Sigmoid colon (tissue), 7 donors: Measurements from ENCODE around the gene KRT80. TPM values are rescaled to one million over a fixed set of nuclear protein-coding genes. Genes with fewer than 3 reads are reported as not detected.
A peak's percentile ranks its signal among the peaks of the same experiment; 100 is the strongest.

ENCODE experiments used
- DNase-seq: peaks from one replicate; pipeline ENCODE4 v3.0.0-alpha.2; 2019
- H3K27ac ChIP-seq, 4 donors: fragments of 200-600 bp; sonication (generic); one replicate each; pipeline ENCODE4 v1.5.1; 2016 to 2019; ENCODE audit warnings: mild to moderate bottlenecking in 1 of 4
- H3K27me3 ChIP-seq, 3 donors: fragments of 200-600 bp; sonication (generic); one replicate each; pipeline ENCODE4 v1.5.1; 2019; ENCODE audit warnings: mild to moderate bottlenecking in 1 of 3
- H3K36me3 ChIP-seq, 4 donors: fragments of 200-600 bp; sonication (generic); one replicate each; pipeline ENCODE4 v1.5.1; 2016 to 2019
- H3K4me1 ChIP-seq, 4 donors: fragments of 200-600 bp; sonication (generic); one replicate each; pipeline ENCODE4 v1.5.1; 2017 to 2019
- H3K4me3 ChIP-seq, 4 donors: fragments of 200-600 bp; sonication (generic); one replicate each; pipeline ENCODE4 v1.5.1; 2017 to 2019; ENCODE audit warnings: mild to moderate bottlenecking in 2 of 4, moderate library complexity in 1 of 4
- H3K9me3 ChIP-seq, 4 donors: fragments of 200-600 bp in 3 of 4; sonication (generic) in 3 of 4; one replicate each; pipeline versions ENCODE4 v1.5.1 to v1.6.1; 2013 to 2019
- CTCF ChIP-seq, 4 experiments: fragments of 450-650 bp in 3 of 4; fragments of 200-600 bp in 1 of 4; IDR thresholded peaks; one replicate each; pipeline ENCODE4 v1.5.1; 2016 to 2019; ENCODE audit warnings: antibody characterized with exemption in 4 of 4, mild to moderate bottlenecking in 3 of 4, moderate library complexity in 2 of 4
- EP300 ChIP-seq, 4 donors: sonication (generic); formaldehyde crosslinking; IDR thresholded peaks; one replicate each; pipeline ENCODE4 v1.6.1; 2017; ENCODE audit warnings: antibody characterized with exemption in 4 of 4
- POLR2A ChIP-seq, 2 donors: fragments of 450-650 bp; IDR thresholded peaks; one replicate each; pipeline ENCODE4 v1.6.1; 2016; ENCODE audit warnings: antibody characterized with exemption in 2 of 2, mild to moderate bottlenecking in 2 of 2, moderate library complexity in 2 of 2
- POLR2AphosphoS5 ChIP-seq, 4 donors: sonication (generic); formaldehyde crosslinking; IDR thresholded peaks; one replicate each; pipeline ENCODE4 v1.6.1; 2017; ENCODE audit warnings: antibody characterized with exemption in 4 of 4
- WGBS, 2 donors: extraction: QIAGEN DNeasy Blood & Tissue Kit; methylation state at CpG; one replicate each; pipeline ENCODE4 v1.1.7; 2013; 5-methylcytosine and 5-hydroxymethylcytosine counted together
- intact Hi-C: fragments of 100-400 bp; cut with DNase I; formaldehyde crosslinking; loops from one replicate; pipeline ENCODE4 v1.15.1; 2023
- polyA plus RNA-seq, 3 donors: library from polyadenylated mRNA; stranded (reverse); fragments of 200-250 nt; gene quantifications; one replicate each; pipeline ENCODE4 v1.2.3, GENCODE V29; 2013
- total RNA-seq, 4 donors: library from RNA; depleted of rRNA; stranded (reverse); fragments of >200 nt; gene quantifications; one replicate each; pipeline ENCODE4 v1.1.0, GENCODE V29; 2016
- donor health status: healthy with polysubstance abuse.
- donor health status: Bipolar disorder and iron deficiency.
- donor health status: healthy.

Gene KRT80
- total and polyA plus RNA-seq, 7 donors = under 0.01 to 0.34 TPM; not detected in 5

- Histone ChIP-seq H3K4me3 (no peak overlapping the region), H3K4me1 (peaks cover 0 to 7% (median 3%) of the 10 kb centered on the region in 4 donors), H3K27ac (peak overlapping the region in 2 of 4 donors; percentile 1 to 38), H3K36me3 (no peaks in the 10 kb centered on the region), H3K27me3 (peaks cover 0 to 13% (median 6%) of the 10 kb centered on the region in 3 donors), H3K9me3 (no peaks in the 10 kb centered on the region)
- intact Hi-C loops = no loop called here
- no peak for DNase-seq
- WGBS, 2 donors = 82 to 89% methylated on average over 2 of the region's 2 CpGs
- TF ChIP-seq POLR2AphosphoS5 (IDR thresholded peaks at IDR 0.05) (no peak), CTCF (IDR thresholded peaks at IDR 0.05) (no peak), POLR2A (IDR thresholded peaks at IDR 0.05) (no peak), EP300 (IDR thresholded peaks at IDR 0.05) (no peak)
Observed at GRCh38 chr12:52126050-52126604, 65.7 kb downstream of the KRT80 start.

GRCh38 chr12:52125476-52125900 is 66.3 kb downstream of the KRT80 start:
- TF ChIP-seq CTCF (IDR thresholded peaks at IDR 0.05) (no peak), POLR2A (IDR thresholded peaks at IDR 0.05) (no peak), POLR2AphosphoS5 (IDR thresholded peaks at IDR 0.05) (no peak), EP300 (IDR thresholded peaks at IDR 0.05) (no peak)
- H3K9me3 ChIP-seq = no peaks in the 10 kb centered on the region
- no peak overlapping the region for H3K4me3 ChIP-seq
- intact Hi-C loops = no loop called here
- no peaks in the 10 kb centered on the region for H3K36me3 ChIP-seq
- H3K27ac ChIP-seq = no peak overlapping the region
- H3K4me1 ChIP-seq = peaks cover 0 to 7% (median 3%) of the 10 kb centered on the region in 4 donors
- H3K27me3 ChIP-seq = peaks cover 0 to 13% (median 7%) of the 10 kb centered on the region in 3 donors
- DNase-seq = no peak
- 90 to 93% methylated on average over 6 of the region's 6 CpGs for WGBS, 2 donors

GRCh38 chr12:52123487-52124186 is 68.2 kb downstream of the KRT80 start:
- no peak overlapping the region for H3K4me3 ChIP-seq
- intact Hi-C loops = no loop called here
- peaks cover 0 to 7% (median 3%) of the 10 kb centered on the region in 4 donors for H3K4me1 ChIP-seq
- H3K27ac ChIP-seq = no peak overlapping the region
- WGBS, 2 donors = 75 to 80% methylated on average over 8 of the region's 8 CpGs
- peaks cover 0 to 25% (median 7%) of the 10 kb centered on the region in 3 donors for H3K27me3 ChIP-seq
- no peak for TF ChIP-seq EP300 (IDR thresholded peaks at IDR 0.05)
- no peak for TF ChIP-seq POLR2A (IDR thresholded peaks at IDR 0.05)
- no peak for TF ChIP-seq CTCF (IDR thresholded peaks at IDR 0.05)
- no peak for TF ChIP-seq POLR2AphosphoS5 (IDR thresholded peaks at IDR 0.05)
- H3K9me3 ChIP-seq = no peaks in the 10 kb centered on the region
- no peaks in the 10 kb centered on the region for H3K36me3 ChIP-seq
- no peak for DNase-seq

- no peak for TF ChIP-seq EP300 (IDR thresholded peaks at IDR 0.05)
- no peak for TF ChIP-seq CTCF (IDR thresholded peaks at IDR 0.05)
- TF ChIP-seq POLR2A (IDR thresholded peaks at IDR 0.05) = no peak
- no peak for TF ChIP-seq POLR2AphosphoS5 (IDR thresholded peaks at IDR 0.05)
- no peaks in the 10 kb centered on the region for H3K36me3 ChIP-seq
- H3K9me3 ChIP-seq = no peaks in the 10 kb centered on the region
- H3K4me1 ChIP-seq = peaks cover 0 to 7% (median 3%) of the 10 kb centered on the region in 4 donors
- DNase-seq = no peak
- 67 to 89% methylated on average over 7 of the region's 7 CpGs for WGBS, 2 donors
- peaks cover 0 to 25% (median 7%) of the 10 kb centered on the region in 3 donors for H3K27me3 ChIP-seq
- no peak overlapping the region for H3K4me3 ChIP-seq
- intact Hi-C loops = no loop called here
- no peak overlapping the region for H3K27ac ChIP-seq
Observed at GRCh38 chr12:52122904-52123303, 68.9 kb downstream of the KRT80 start.
